Osteocyte (in vitro differentiated cells): ENCODE measurements around the gene PRKCZ. TPM values are rescaled to one million over a fixed set of nuclear protein-coding genes. Genes with fewer than 3 reads are reported as not detected.
A peak's percentile ranks its signal among the peaks of the same experiment; 100 is the strongest.

Source experiments
- DNase-seq: peaks from one replicate; pipeline ENCODE4 v3.0.0; 2021; ENCODE audit warnings: mixed read lengths; ENCODE audit not compliant: unreplicated experiment; ENCODE audit errors: extremely low spot score
- H3K27ac Mint-ChIP-seq: one replicate; pipeline ENCODE4 v1.8.0; 2021; ENCODE audit warnings: mild to moderate bottlenecking, mixed read lengths; ENCODE audit not compliant: unreplicated experiment
- H3K27me3 Mint-ChIP-seq: one replicate; pipeline ENCODE4 v1.8.0; 2021; ENCODE audit warnings: mixed read lengths; ENCODE audit not compliant: unreplicated experiment
- H3K36me3 Mint-ChIP-seq: one replicate; pipeline ENCODE4 v1.8.0; 2021; ENCODE audit warnings: mixed read lengths; ENCODE audit not compliant: unreplicated experiment
- H3K4me1 Mint-ChIP-seq: one replicate; pipeline ENCODE4 v1.8.0; 2021; ENCODE audit warnings: mixed read lengths; ENCODE audit not compliant: unreplicated experiment
- H3K4me3 Mint-ChIP-seq: one replicate; pipeline ENCODE4 v1.8.0; 2021; ENCODE audit warnings: mild to moderate bottlenecking, moderate library complexity, mixed read lengths; ENCODE audit not compliant: unreplicated experiment
- H3K9me3 Mint-ChIP-seq: one replicate; pipeline ENCODE4 v1.8.0; 2021; ENCODE audit warnings: mixed read lengths; ENCODE audit not compliant: unreplicated experiment
- CTCF ChIP-seq: fragments of 200-600 bp; sonication (generic); IDR thresholded peaks from 2 replicates; pipeline ENCODE4 v1.5.0; 2021; ENCODE audit warnings: antibody characterized with exemption, mild to moderate bottlenecking, moderate library complexity
- total RNA-seq: library from RNA; stranded (reverse); gene quantifications from 2 replicates; pipeline ENCODE4 v1.2.1, GENCODE V29; 2021

The PRKCZ gene
- total RNA-seq, 1 donor from 2014 or later, result 3.1 TPM

- H3K27ac Mint-ChIP-seq, result no peak overlapping the region
- H3K36me3 Mint-ChIP-seq, result no peaks in the 10 kb centered on the region
- no peak for TF ChIP-seq CTCF
- H3K27me3 Mint-ChIP-seq, result peaks cover 32% of the 10 kb centered on the region
- H3K4me3 Mint-ChIP-seq, result no peak overlapping the region
- peaks cover 7% of the 10 kb centered on the region for H3K4me1 Mint-ChIP-seq
- no peaks in the 10 kb centered on the region for H3K9me3 Mint-ChIP-seq
- DNase-seq, result no peak
These were observed 3.1 kb upstream of the PRKCZ start for GRCh38 chr1:2046953-2047748.

- Mint-ChIP-seq H3K4me1 (peaks cover 7% of the 10 kb centered on the region), H3K27me3 (peaks cover 37% of the 10 kb centered on the region), H3K4me3 (peak overlapping the region; percentile 38), H3K36me3 (no peaks in the 10 kb centered on the region), H3K27ac (no peak overlapping the region), H3K9me3 (no peaks in the 10 kb centered on the region)
- no peak for DNase-seq
- TF ChIP-seq CTCF, result no peak
These were observed 2.2 kb upstream of the PRKCZ start for GRCh38 chr1:2047749-2048729.

DNA sequence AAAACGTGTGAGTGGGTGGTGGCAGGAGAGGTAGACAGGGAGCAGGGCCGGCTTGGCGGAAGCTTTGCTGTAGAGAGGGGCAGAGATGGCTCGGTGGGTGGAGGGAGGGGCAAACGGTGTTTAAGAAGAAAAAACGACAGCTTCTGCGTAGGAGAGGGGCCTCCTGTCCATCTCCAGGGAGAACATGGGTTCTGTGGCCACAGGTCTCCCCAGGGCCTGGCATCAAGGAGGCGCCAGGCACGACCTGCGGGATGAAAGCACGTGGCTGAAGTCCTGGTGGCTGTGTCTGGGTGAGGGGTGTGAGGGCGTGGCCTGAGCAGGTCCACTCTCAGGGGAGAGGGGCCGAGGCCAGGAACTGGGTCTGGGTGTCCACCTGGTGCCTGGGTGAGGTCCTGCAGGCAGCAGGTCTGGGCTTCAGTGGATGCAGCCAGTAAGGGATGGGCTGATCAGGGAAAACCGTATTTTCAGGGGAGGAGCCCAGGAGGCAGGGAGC is 940 bp upstream of the PRKCZ start:
- H3K9me3 Mint-ChIP-seq, result no peaks in the 10 kb centered on the region
- H3K27ac Mint-ChIP-seq, result no peak overlapping the region
- TF ChIP-seq CTCF, result peak; percentile 26
- peaks cover 7% of the 10 kb centered on the region for H3K4me1 Mint-ChIP-seq
- DNase-seq, result no peak
- peak overlapping the region; percentile 54 for H3K4me3 Mint-ChIP-seq
- H3K36me3 Mint-ChIP-seq, result no peaks in the 10 kb centered on the region
- H3K27me3 Mint-ChIP-seq, result peaks cover 37% of the 10 kb centered on the region

DNA sequence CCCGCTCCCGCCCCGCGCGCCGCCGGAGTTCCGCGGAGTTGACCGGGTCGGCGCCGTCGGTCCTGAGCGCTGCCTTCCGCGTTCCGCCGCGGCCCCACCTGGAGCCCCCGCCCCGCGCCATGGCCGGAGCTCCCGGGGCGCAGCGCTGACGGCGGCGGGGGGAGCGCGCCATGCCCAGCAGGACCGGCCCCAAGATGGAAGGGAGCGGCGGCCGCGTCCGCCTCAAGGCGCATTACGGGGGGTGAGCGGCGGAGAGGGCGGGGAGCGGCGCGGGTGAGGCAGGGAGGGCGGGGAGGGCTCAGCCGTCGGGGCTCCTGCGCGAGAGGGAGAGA is 216 bp downstream of the PRKCZ start:
- H3K27ac Mint-ChIP-seq, result no peak overlapping the region
- no peak overlapping the region for H3K4me3 Mint-ChIP-seq
- no peaks in the 10 kb centered on the region for H3K36me3 Mint-ChIP-seq

More for the DNA sequence above, 216 bp downstream of the PRKCZ start:
- peaks cover 37% of the 10 kb centered on the region for H3K27me3 Mint-ChIP-seq
- TF ChIP-seq CTCF, result no peak
- H3K9me3 Mint-ChIP-seq, result no peaks in the 10 kb centered on the region
- peaks cover 7% of the 10 kb centered on the region for H3K4me1 Mint-ChIP-seq
- DNase-seq, result no peak
